UCSD-AML1 (cell line): ENCODE results near the gene SCN8A.
"Not testable (repeated sequence)": the region's sequence is repeated elsewhere in the genome, so short reads cannot be mapped to it uniquely, and the experiment has no call there.

Experiments
- DNase-seq: peaks from one replicate; lab custom pipeline; 2025; ENCODE audit not compliant: unreplicated experiment; lab: John Stamatoyannopoulos, UW

Gene SCN8A

DNA sequence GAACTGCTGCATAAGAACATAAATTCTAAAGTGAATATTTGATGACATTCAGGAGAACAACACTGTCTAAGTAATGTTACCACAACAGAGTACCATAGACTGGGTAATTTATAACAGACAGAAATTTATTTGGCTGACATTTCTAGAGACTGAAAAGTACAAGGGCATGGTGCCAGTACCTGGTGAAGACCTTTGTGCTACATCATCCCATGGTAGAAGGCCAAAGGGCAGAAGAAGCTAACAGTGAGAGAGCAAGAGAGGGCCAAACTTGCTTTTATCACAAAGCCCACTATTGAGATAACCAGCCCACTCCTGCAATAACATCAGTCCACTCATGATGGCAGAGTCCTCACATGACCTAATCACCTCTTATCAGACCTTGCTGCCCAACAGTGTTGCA is 168.7 kb downstream of the SCN8A start:
- DNase-seq: no peak

DNA sequence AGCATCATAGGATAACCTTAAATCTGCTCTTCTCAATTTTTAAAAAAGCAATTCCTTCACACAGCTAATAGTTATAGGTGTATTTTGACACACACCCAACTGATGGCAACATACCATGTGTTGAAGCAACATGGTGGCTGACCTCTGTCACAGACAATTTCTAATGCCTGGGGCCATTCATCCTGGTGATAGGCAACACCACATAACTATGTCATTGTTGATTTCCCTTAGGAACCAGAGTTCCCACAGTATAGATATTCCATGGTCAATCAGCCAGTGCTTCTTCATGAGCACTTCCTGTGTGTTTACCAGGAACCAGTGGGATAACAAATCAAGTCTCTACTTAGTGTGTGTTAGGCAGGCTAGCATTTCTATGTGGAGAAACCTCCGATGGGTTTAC is 169.2 kb downstream of the SCN8A start:
- DNase-seq: no peak

DNA sequence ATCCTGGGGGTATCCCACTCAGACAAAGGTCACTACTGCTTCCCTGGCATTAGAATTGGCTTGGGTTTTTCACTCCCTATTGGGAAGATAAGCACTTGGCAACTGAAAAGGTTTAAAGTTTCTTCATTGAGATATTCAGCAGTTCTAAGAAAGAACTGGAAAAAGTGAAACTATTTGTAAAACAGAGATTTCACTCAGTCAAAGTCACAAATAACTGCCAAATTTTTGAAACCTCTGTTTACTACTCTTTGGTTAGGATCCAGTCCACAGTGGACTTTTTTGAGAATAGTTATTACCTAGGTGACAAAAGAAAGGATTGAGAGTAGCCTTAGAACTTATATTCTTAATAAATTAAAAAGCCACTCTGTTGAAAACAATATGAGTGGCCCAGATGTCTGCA is 172.7 kb downstream of the SCN8A start:
- DNase-seq: no peak

DNA sequence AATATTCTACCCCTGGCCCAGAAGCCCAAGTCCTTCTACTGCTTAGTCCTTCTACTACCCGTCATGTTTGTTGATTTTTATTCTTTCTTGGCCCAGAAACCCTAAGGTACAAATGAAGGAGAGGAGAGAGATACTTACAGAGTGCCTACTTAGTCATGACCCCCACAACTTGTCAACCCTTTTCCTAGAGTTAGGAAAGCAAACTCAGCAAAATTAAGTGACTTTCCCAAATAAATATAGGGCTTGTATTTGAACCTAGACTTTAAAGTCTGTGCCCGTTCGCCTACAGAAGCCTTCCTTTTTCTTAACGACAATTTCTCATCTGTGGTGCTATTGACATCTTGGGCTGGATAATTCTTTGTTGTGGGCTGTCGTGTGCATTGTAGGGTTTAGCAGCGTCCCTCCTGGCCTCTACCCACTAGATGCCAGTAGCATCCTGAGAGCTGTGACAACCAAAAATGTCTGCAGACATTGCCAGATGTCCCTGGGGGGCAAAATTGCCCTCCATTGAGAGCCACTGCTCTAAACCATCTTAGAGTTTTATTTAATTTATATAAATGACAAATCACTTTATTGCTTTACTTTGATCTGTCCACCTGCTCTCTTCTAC is 175.1 kb downstream of the SCN8A start:
- no peak for DNase-seq

DNA sequence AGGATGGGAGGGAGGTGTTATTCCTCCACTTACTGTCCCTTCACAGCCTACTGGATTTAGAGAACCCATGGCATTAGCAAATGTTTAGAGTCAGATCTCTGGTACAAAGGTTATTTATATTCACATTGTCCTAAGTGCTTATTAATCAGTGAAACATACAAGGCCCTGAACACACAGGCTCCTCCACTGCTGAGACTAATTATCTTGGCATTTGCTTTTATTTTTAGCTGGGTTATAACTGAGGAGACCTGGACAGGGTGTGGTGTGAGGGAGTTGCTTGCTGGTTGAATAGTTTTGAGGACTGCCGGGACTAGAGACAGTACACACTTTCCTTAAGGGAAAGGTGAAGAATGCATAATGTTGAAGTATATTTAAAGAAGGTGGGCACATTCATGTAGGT is 180.0 kb downstream of the SCN8A start:
- no peak for DNase-seq

DNA sequence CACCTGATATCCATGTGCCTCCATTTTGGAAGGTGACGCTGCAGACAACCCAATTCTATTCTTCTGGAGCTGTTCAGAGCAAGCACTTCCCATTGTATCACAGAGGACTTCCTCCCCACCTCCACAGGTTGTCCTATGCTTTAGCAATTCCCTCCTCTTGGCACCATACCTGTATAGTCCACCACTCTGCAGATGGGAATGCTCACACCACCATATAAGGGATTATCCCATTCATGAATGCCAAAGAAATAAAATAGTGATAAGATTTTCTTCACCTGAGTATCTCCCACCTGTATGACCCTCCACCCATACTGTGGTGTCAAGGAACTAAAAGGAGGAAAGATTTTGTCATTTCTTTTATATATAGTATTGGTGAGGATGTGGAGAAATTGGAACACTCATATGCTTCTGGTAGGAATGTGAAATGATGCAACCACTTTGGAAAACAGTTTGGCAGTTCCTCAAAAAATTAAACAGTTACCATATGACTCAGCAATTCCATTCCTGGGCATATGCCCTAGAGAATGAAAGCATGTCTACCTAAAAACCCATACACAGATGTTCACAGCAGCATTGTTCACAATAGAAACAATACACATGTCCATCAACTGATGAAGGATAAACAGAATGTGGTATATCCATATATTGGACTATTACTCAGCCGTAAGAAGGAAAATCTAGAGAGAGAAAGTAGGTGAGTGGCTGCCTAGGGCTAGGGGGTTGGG is 182.3 kb downstream of the SCN8A start:
- no peak for DNase-seq

DNA sequence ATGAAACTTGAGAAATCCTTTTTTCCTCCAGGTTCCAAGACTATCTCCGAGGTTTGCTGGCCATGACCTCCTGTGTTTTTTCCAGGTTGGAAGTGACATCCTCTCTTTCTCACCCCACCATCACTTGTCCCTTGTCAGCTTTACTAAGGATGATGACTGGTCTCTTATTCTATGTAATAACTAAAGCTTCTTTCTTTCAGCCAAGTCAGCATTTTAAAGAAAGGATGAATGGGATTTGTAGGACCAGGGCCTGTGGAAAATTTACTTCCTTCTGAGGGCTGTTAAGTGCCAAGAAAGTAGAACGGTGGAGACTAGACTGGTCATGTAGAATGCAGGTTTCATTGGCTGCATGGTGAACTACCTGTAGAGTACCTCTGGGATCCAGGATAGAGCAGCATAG is 183.9 kb downstream of the SCN8A start:
- no peak for DNase-seq

DNA sequence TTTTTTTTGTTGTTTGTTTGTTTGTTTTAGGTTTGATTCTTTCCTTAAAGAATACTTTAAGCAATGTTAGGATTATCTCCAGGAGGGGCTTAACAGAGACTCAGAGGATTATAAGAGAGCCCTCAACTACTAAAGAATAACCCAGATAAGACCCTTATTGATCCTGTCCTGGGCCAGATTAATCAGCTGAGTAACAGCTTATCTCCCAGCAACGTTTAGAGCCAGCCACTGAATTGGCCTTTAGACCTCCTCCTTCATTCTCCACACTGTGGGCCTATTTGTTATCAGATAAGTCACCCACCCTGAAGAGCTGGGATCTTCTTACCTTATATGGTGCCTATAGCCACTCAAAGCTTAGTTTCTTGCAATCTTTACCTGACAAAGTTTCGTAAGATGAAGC is 186.4 kb downstream of the SCN8A start:
- no peak for DNase-seq

DNA sequence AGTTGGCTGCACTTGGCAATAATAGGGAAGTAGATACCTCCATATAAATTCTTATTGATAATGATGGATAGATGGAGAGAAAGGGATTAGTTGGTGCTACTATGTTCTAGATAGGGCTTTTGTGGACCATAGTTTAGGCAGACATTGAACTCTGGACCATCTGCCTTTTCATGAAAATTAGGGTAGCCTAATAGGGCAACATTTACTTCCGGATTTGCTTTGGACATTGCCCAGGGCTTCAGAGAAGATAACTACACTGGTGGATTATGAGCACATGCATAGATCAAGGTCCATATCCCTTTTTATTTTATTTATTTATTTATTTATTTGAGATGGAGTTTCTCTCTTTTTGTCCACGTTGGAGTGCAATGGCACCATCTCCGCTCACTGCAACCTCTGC is 186.9 kb downstream of the SCN8A start:
- no peak for DNase-seq

DNA sequence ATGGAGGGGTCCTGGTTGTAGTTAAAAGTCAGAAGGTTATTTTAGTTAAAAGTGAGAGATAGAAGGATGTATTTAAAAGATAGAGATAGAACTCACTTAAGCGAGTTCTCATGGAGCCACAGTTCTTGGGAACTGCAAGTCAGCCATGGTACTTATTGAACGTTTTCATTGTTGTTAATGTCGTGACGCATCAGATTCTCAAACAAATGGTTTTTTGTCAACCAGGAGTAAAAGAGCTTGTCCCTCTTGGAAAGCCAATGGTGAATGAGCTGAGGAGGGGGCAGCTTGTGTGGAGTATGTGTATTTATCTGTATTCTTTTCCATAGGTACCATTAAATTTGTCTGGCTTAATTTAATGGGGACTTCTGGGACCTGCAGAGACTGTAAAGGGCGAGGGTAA is 188.8 kb downstream of the SCN8A start:
- DNase-seq: no peak

DNA sequence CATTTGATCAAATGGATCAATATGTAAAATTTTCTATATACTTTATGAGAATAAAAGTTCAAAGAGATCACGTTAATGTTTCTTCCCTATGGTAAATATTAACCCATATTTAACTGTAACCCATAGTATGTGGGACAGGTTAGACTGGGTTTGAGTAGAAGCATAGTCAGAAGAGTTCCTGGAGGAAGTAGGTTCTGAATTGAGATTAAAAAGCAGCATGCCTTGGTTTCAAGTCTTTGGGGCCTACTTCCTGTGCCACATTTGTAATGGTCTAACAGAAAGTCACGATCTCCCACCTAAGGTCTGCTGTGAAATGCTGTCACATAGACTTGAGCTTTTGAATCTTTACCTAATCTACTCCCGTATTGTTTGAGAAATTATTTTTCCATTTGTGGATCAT is 193.7 kb downstream of the SCN8A start:
- DNase-seq: no peak

DNA sequence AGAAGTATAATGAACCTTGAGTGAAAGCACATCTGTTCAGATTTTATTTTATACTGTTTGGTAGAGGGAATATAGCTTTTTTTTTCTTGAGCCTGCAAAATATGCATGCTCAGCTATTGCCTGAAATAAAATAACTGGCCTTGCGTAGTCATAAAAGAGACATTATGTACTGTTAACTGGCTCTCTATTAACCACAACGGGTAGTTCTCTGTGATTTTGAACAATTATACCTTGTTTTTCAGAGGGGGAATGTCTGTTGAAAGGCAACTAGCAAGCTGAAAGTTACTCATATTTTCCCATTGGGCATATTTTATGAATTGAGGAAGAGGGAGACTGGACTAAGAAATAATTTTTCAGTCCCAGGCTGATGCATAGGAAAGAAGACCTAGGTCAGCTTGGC is 194.9 kb downstream of the SCN8A start:
- no peak for DNase-seq

DNA sequence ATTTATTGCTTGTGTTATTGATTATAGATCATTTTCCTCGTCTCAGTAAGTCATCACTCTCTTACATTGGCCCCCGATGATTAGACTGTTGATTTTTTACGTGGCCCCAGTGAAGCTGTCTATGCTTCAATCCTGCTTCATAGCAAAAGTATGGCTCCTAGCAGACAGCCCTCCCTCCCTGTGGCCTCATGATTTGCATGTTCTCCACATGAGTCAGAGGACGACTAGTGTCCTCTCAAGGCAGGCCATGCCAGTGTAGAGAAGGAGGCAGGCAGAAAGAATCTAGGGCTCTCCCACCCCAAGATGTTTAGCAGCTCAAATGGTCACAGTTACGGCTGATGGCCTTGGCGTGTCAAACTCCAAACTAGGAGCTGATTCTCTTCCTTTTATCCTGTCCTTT is 197.8 kb downstream of the SCN8A start:
- no peak for DNase-seq

DNA sequence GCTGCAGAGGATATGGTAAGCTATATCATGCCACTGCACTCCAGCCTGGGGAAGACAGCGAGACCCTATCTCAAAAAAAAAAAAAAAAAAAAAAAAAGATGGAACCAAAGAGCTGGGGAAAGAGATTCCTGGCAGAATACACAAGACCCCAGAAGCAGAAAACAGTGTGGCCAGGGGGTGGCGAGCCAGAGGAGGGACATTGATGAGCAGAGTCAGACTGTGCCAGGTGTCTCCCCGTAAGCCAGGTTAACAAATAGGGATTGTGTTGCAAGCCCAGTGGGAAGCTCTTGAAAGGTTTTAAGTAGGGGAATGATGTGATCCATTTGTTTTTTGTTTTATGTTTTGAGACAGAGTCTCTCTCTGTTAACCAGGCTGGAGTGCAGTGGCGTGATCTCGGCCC is 201.4 kb downstream of the SCN8A start:
- no peak for DNase-seq

DNA sequence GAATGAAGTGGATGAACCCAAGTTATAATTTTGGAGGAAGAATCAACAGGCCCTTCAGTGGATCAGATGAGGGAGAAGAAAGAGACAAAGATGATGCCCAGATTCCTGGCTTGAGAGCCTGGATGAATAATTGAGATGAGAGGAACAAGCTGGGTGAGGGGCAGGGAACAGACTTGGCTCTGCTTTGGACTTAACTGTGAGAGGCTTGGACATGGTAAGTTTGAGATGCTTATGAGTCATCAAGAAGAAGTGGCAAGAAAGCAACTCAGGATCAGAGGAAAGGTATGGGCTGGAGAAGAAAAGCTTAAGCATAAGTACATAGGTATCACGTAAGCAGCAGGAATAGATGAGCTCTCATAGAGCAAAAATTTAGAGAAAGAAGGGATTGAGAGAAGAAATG is 202.2 kb downstream of the SCN8A start:
- no peak for DNase-seq

DNA sequence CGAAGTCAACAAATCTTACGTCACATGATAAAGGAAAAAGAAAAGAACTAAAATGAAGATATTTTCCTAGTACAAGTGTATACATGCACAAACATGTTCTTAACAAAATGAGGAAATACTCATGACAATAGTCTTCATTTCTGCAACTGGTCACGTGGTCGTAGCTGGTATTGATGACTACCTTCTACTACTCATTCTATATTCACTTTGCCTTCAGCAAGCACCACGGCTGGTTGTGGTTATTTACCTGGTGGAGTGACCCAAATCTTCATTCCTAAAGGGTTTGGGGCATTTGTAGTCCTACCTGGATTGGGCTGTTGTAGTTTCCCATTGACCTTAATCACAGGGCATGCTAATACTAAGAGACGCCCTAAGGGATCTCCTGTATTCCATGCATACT is 206.3 kb downstream of the SCN8A start:
- no peak for DNase-seq

DNA sequence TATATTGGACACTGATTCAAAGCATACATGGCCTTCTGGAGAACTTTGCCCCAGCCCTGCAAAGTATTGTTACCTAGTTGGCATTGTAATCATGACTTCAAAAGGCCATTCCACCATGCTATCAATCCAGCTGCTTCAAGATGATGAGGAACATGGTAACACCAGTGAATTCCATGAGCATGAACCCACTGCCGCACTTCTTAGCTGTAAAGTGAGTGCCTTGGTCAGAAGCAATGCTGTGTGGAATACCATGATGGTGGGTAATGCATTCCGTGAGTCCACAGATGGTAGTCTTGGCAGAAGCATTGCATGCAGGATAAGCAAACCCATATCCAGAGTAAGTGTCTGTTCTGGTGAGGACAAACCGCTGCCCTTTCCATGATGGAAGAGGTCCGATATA is 207.0 kb downstream of the SCN8A start:
- not testable (repeated sequence) for DNase-seq

DNA sequence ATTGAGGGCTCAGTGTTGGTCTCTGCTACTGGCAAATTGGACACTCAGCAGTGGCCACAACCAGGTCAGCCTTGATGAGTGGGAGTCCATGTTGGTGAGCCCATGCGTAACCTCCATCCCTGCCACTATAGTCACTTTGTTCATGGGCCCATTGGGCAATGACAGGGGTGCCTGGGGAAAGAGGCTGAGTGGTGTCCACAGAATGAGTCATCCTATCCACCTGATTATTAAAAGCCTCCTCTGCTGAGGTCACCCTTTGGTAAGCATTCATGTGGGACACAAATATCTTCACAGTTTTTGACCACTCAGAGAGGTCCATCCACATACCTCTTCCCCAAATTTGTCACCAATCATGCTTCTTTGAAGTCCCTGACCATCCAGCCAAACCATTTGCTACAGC is 207.5 kb downstream of the SCN8A start:
- DNase-seq: no peak

DNA sequence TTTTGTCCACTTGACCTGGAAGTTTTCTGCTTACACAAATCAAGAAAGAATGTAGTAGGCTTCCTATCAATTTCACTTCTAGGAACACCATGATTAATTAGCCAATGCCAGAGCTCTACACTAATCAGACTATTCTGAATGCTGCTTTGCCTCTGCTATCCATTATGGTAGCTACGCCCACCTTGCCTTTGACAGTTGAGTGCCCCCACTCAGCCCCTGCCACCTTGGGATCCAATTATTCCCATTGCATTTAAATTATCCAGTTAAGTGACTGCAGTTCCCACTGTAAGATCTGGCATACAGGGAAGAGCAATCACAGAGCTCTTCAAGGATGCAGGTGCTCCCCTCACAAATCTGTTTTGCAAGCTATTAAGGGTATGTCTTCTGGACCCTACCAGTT is 210.0 kb downstream of the SCN8A start:
- DNase-seq: no peak

DNA sequence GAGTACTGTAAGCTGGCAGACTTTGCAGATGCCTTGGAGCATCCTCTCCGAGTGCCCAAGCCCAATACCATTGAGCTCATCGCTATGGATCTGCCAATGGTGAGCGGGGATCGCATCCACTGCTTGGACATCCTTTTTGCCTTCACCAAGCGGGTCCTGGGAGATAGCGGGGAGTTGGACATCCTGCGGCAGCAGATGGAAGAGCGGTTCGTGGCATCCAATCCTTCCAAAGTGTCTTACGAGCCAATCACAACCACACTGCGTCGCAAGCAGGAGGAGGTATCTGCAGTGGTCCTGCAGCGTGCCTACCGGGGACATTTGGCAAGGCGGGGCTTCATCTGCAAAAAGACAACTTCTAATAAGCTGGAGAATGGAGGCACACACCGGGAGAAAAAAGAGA is 215.9 kb downstream of the SCN8A start:
- DNase-seq: no peak

DNA sequence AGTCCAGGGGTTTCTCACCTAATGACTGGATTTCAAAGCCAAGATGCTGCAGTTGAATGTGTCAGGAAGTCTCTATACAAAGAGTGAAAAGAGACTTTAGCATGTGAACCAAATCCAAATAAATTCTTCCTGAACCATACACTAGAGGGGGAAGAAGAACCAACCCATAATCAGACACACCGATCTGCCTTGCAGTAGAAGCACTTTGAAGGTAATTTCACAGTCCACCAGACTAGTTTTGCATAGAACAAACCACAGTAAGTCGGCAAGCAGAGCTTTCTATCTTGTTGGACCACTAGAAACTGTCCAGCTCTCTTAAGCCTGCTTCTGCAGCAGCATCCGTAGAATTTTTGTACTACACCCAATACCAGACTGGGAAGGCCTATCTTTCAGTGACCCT is 218.2 kb downstream of the SCN8A start:
- DNase-seq: no peak

DNA sequence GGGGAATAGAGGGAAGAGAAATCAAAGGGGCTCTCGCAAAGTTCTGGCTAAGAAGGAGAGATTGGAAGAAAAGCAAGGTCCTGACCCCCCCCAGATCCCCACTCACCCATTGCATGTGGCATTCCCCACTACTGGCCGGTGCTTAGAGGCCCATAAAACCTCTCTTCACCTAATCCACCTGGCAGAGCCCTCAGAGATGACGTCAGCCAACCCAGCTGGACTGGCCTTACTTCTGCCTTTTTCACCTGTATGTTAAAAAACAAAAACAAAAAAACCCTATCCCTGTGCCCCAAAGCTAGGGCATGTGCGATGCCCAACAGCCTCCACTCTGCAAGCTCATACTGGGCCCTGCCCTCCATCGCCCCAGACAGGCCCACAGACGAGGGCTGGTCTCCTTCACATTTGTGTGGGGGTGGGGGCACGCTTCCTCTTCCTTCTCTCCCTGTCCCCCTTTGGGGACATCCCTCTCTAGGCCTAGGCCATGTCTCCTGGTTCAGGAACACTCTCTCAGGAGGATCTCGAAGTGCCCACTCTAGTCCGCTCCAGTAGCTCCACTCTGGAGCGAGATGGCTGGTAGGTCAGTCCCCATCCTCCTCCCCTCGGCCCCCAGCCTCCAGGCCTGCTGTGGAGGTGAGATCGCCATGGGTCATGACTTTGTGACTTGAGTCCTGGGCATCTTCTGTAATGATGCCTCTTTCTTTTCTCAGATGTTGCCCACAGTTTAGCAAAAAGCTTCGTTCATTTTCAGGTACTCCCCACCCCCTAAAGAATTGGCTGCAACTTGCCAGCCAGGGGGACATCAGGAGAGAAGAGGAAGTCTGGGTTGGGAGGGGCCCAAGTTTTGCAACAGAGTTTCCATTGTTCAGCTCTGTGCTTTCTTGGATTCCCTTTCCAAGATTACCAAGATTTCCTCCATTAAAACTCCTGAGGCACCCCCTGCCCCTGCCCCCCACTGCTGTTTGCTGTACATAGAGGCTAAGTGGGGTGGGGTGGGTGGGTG is 220.5 kb downstream of the SCN8A start:
- no peak for DNase-seq
